ENCODE data around the gene PCBP3.

DNA sequence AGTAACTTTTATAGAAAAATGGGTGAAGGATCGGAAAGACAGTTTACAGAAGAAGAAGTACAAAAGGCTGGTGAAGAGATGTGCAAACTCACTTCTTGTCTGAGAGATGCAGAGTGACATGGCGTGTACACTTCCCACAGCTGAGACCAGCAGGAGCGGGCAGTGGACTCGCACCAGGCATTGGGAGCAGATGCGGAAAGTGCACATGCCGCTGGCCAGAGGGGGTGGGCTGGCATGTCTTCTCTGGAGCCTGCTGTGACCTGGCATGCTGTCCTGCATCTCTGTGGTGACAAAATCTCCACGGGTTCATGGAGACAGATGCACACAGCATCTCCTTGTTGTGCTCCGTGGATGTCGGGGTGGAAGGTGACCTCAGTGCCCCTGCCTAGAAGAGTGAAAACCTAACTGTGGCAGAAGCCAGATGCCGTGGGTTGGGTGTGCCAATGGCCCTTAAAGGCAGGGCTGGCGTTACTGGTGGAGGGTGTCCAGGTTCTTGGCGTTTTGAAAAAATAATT lies 209.4 kb downstream of the PCBP3 start:
- TF ChIP-seq, protein P1, sequence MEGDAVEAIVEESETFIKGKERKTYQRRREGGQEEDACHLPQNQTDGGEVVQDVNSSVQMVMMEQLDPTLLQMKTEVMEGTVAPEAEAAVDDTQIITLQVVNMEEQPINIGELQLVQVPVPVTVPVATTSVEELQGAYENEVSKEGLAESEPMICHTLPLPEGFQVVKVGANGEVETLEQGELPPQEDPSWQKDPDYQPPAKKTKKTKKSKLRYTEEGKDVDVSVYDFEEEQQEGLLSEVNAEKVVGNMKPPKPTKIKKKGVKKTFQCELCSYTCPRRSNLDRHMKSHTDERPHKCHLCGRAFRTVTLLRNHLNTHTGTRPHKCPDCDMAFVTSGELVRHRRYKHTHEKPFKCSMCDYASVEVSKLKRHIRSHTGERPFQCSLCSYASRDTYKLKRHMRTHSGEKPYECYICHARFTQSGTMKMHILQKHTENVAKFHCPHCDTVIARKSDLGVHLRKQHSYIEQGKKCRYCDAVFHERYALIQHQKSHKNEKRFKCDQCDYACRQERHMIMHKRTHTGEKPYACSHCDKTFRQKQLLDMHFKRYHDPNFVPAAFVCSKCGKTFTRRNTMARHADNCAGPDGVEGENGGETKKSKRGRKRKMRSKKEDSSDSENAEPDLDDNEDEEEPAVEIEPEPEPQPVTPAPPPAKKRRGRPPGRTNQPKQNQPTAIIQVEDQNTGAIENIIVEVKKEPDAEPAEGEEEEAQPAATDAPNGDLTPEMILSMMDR (IDR thresholded peaks at IDR 0.05), result no peak
- no peak for TF ChIP-seq POLR2A (IDR thresholded peaks at IDR 0.05)
